Activated T-cell treated with anti-CD3 and anti-CD28 coated beads, Interleukin-2, amount 50 U/mL, for 72 hours (primary cell): ENCODE results near the gene ASCC2. TPM values are rescaled to one million over a fixed set of nuclear protein-coding genes. Genes with fewer than 3 reads are reported as not detected.

Experiments used
- ATAC-seq, 2 donors: fragments of 150-1000 bp; cut with Tn5 transposase; replicated peaks in 1 of 2; 2 replicates each; pipeline ENCODE4 v1.10.0; 2021; ENCODE audit warnings: moderate library complexity in 2 of 2, mild to moderate bottlenecking in 1 of 2
- DNase-seq, 2 donors: peaks; one replicate each; pipeline ENCODE4 v3.0.0; 2021 to 2022; ENCODE audit warnings: mixed read lengths in 1 of 2
- H3K27ac Mint-ChIP-seq: one replicate; pipeline ENCODE4 v1.8.0; 2022; ENCODE audit warnings: mild to moderate bottlenecking, moderate library complexity, mixed read lengths
- H3K27me3 Mint-ChIP-seq: one replicate; pipeline ENCODE4 v1.8.0; 2022; ENCODE audit warnings: low read depth, mixed read lengths
- H3K36me3 Mint-ChIP-seq, 2 donors: one replicate each; pipeline ENCODE4 v1.8.0; 2022; ENCODE audit warnings: mixed read lengths in 2 of 2, mild to moderate bottlenecking in 1 of 2; ENCODE audit not compliant: insufficient read depth in 2 of 2
- H3K4me1 Mint-ChIP-seq: one replicate; pipeline ENCODE4 v1.8.0; 2022; ENCODE audit warnings: low read depth, mixed read lengths
- H3K4me3 Mint-ChIP-seq, 2 donors: one replicate each; pipeline ENCODE4 v1.8.0; 2022; ENCODE audit warnings: mild to moderate bottlenecking in 2 of 2, mixed read lengths in 2 of 2, moderate library complexity in 2 of 2
- H3K9me3 Mint-ChIP-seq, 2 donors: one replicate each; pipeline ENCODE4 v1.8.0; 2022; ENCODE audit warnings: mixed read lengths in 2 of 2
- total RNA-seq, 2 donors: library from RNA; stranded (reverse); gene quantifications; one replicate each; pipeline ENCODE4 v1.2.3, GENCODE V29; 2022

ASCC2 gene
- total RNA-seq, 2 donors from 2014 or later = 77.7 to 81.7 TPM

DNA sequence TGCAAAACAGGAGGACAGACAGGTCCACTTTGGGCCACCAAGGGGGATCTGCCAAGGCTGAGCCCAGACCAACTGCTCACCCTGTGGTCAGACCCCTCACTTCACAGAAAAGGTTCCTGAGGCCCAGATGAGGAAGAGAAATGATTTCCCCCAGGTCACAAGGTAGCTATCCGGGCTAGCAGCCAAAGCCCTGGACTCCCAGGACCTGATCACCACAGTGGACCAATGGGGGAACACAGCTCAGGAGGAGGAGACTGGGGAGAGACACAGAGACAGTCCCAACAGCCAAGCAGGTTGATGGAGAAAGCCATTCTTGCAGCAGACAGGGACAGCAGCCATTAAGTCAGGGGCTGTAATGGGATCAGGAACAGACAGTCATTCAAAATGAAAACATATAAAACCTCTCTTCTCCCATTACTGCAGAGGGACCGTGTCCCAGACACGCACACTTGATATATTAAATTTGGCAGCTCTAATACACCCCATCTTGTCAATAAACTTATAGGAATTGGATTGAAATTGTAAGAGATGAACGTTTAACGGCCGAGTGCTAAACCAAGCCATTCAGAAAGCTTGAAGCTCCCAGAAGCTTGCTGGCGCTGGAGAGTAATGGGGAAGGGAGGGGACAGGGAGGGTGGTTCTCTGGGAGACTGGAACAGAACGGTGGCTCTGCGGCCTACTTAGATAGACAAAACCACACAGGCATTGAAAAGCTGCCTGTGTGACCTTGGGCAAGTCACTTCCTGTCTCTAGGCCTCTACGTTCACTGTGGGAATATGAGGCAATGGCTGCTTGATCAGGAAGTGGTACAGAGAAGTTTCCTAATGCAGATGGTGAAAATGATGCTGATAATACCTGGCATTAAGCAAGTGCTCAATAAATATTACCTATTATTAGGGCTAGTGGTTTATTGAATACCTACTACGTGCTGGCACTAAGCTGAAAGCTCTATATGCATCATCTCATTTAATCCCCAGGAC is 87.2 kb downstream of the ASCC2 start:
- Mint-ChIP-seq H3K27me3 (no peaks in the 10 kb centered on the region), H3K27ac (peak overlapping the region; percentile 63), H3K9me3 (no peaks in the 10 kb centered on the region), H3K4me1 (peaks cover 19% of the 10 kb centered on the region), H3K4me3 (no peak overlapping the region), H3K36me3 (no peaks in the 10 kb centered on the region)
- ATAC-seq = no peak
- DNase-seq = no peak

- Mint-ChIP-seq H3K27ac (no peak overlapping the region), H3K4me1 (peaks cover 19% of the 10 kb centered on the region), H3K4me3 (no peak overlapping the region), H3K36me3 (peaks cover 0 to 2% of the 10 kb centered on the region in 2 donors), H3K27me3 (no peaks in the 10 kb centered on the region), H3K9me3 (no peaks in the 10 kb centered on the region)
- ATAC-seq (no peak), DNase-seq (no peak)
Observed at GRCh38 chr22:29750029-29750428, 88.0 kb downstream of the ASCC2 start.

DNA sequence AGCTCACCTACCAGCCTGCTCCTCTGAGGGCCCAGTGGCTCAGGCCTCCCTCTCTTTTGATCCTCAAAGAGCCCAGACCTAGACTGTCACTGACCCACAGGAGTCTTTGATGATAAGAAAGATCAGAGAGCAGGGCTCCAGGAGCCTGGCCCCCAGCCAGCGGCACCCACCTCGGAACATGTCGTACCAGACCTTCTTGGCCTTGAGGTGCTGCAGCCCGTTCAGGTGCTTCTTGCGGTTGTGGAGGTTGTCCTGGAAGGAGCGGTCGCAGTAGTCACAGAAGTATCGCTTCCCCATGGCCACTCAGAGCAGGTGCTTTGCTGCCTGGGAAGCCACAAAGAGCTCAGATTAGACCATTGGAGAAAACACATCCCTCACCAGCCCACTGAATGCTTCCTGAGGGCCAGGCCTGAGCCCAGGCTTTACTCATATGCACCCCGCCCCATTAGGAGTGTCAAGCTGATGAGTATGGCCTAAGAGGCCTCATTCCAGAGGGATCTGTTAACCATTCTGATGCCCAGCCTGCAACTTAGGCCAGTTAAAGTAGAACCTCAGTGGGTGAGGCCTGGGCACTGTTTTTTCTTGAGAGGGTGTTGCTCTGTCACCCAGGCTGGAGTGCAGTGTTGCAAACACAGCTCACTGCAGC is 89.7 kb downstream of the ASCC2 start:
- no peaks in the 10 kb centered on the region for H3K9me3 Mint-ChIP-seq
- peaks cover 0 to 2% of the 10 kb centered on the region in 2 donors for H3K36me3 Mint-ChIP-seq
- ATAC-seq = no peak
- peaks cover 19% of the 10 kb centered on the region for H3K4me1 Mint-ChIP-seq
- no peaks in the 10 kb centered on the region for H3K27me3 Mint-ChIP-seq
- H3K27ac Mint-ChIP-seq = no peak overlapping the region
- no peak for DNase-seq
- H3K4me3 Mint-ChIP-seq = no peak overlapping the region

GRCh38 chr22:29747832-29748231 is 90.2 kb downstream of the ASCC2 start:
- ATAC-seq = no peak

DNA sequence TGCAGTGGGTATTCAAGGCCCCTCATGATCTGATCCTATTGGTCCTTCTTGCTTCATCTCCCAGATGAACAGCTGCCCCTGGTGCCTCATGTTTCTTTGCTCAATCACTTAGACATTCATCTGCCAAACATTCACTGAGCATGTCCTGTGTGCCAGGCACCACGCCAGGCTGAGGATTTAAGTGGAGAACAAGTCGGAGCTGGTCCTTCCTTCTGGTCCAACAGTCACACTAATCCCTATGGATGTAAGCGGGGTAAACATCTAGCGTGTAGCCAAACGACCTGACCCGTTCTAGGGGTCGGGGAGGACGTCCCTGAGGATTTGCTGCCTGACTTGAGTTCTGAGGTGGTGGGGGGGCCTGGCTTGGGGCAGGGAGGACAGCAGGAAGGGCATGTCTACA is 93.2 kb downstream of the ASCC2 start:
- Mint-ChIP-seq H3K27me3 (no peaks in the 10 kb centered on the region), H3K4me1 (no peaks in the 10 kb centered on the region), H3K9me3 (no peaks in the 10 kb centered on the region), H3K36me3 (peaks cover 0 to 2% of the 10 kb centered on the region in 2 donors), H3K4me3 (no peak overlapping the region), H3K27ac (no peak overlapping the region)
- ATAC-seq (no peak), DNase-seq (no peak)

More at GRCh38 chr22:29747832-29748231, 90.2 kb downstream of the ASCC2 start:
- H3K27me3 Mint-ChIP-seq = no peaks in the 10 kb centered on the region
- no peak for DNase-seq
- no peaks in the 10 kb centered on the region for H3K9me3 Mint-ChIP-seq
- H3K36me3 Mint-ChIP-seq = peaks cover 0 to 2% of the 10 kb centered on the region in 2 donors
- no peak overlapping the region for H3K27ac Mint-ChIP-seq
- H3K4me3 Mint-ChIP-seq = no peak overlapping the region
- peaks cover 19% of the 10 kb centered on the region for H3K4me1 Mint-ChIP-seq

GRCh38 chr22:29742326-29742725 is 95.7 kb downstream of the ASCC2 start:
- no peak for ATAC-seq
- H3K9me3 Mint-ChIP-seq = no peaks in the 10 kb centered on the region
- H3K27me3 Mint-ChIP-seq = no peaks in the 10 kb centered on the region
- DNase-seq = no peak
- H3K27ac Mint-ChIP-seq = no peak overlapping the region
- no peak overlapping the region for H3K4me3 Mint-ChIP-seq
- H3K4me1 Mint-ChIP-seq = no peaks in the 10 kb centered on the region
- peaks cover 0 to 2% of the 10 kb centered on the region in 2 donors for H3K36me3 Mint-ChIP-seq

GRCh38 chr22:29741926-29742325 is 96.1 kb downstream of the ASCC2 start:
- DNase-seq (no peak), ATAC-seq (no peak)
- Mint-ChIP-seq H3K9me3 (no peaks in the 10 kb centered on the region), H3K27ac (no peak overlapping the region), H3K4me3 (no peak overlapping the region), H3K36me3 (peaks cover 0 to 2% of the 10 kb centered on the region in 2 donors), H3K27me3 (no peaks in the 10 kb centered on the region), H3K4me1 (no peaks in the 10 kb centered on the region)

DNA sequence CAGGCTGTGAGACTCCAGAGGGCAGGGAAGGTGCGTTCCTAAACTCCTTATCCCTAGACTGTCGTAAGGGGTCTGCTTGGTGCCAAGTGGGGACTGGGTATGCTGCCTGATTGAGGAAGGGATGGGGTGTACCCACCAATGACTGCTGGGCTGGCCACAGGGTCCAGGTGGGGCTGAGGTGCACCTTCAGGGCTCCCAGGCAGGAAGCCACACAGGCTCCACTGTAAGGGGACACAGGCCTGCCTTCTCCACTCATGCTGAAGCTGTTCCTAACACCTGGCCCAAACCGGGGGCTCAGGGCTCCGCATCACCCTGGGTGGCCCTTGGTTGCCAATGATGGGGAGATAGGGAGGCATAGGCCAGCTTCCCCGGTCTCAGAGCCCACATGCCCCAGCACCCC is 97.9 kb downstream of the ASCC2 start:
- DNase-seq (no peak), ATAC-seq (no peak)
- H3K27me3 Mint-ChIP-seq = no peaks in the 10 kb centered on the region
- H3K9me3 Mint-ChIP-seq = no peaks in the 10 kb centered on the region
- no peak overlapping the region for H3K4me3 Mint-ChIP-seq
- no peaks in the 10 kb centered on the region for H3K36me3 Mint-ChIP-seq
- no peaks in the 10 kb centered on the region for H3K4me1 Mint-ChIP-seq
- no peak overlapping the region for H3K27ac Mint-ChIP-seq

DNA sequence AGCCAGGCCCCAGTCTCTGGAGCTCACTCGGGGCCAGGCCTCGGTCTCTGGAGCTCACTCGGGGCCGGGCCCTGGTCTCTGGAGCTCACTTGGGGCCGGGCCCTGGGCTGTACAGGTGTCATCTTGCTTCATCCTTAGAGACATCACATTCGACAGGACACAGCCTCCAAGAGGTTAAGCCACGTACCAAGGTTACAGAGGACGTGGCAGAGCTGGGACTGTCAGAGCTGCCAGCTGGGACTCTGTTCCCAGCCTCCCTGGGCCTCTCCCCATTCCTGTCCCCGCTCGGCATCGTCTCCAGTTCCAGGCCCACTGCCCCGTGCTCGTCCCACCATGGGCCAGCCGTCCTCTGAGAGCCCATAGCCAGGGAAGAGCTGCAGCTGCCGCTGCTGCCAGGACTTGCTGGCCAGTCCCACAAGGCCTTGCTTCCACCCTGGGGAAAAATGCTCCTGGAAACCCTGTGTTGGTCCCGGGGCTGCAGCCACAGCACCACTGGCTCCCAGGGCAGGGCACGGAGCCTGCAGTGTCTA is 98.7 kb downstream of the ASCC2 start:
- no peaks in the 10 kb centered on the region for H3K27me3 Mint-ChIP-seq
- no peaks in the 10 kb centered on the region for H3K4me1 Mint-ChIP-seq
- H3K27ac Mint-ChIP-seq = no peak overlapping the region
- H3K9me3 Mint-ChIP-seq = no peaks in the 10 kb centered on the region
- no peak for DNase-seq
- H3K4me3 Mint-ChIP-seq = no peak overlapping the region
- no peak for ATAC-seq
- no peaks in the 10 kb centered on the region for H3K36me3 Mint-ChIP-seq

Other genes starting within 250 kb of the ASCC2 start
- 10 to 100 TPM; 33.7 to 35.5 TPM for gene NF2, start 234.6 kb downstream of the ASCC2 start, total RNA-seq
- gene CABP7, start 118.3 kb downstream of the ASCC2 start, total RNA-seq = under 1 TPM; 0.09 to 0.14 TPM
- 10 to 100 TPM; 29.1 to 34.4 TPM for gene ZMAT5, start 71.3 kb downstream of the ASCC2 start, total RNA-seq
- gene UQCR10, start 70.9 kb downstream of the ASCC2 start, total RNA-seq = 10 to 100 TPM; 62.4 to 63.4 TPM
- gene MTMR3, start 44.9 kb upstream of the ASCC2 start, total RNA-seq = 10 to 100 TPM; 37.8 to 40.7 TPM
- gene HORMAD2, start 242.2 kb upstream of the ASCC2 start, total RNA-seq = under 1 TPM; 0.12 TPM